ENCODE results near the gene FBXO5.
"Not testable (repeated sequence)": the region's sequence is repeated elsewhere in the genome, so short reads cannot be mapped to it uniquely, and the experiment has no call there.

The FBXO5 gene

DNA sequence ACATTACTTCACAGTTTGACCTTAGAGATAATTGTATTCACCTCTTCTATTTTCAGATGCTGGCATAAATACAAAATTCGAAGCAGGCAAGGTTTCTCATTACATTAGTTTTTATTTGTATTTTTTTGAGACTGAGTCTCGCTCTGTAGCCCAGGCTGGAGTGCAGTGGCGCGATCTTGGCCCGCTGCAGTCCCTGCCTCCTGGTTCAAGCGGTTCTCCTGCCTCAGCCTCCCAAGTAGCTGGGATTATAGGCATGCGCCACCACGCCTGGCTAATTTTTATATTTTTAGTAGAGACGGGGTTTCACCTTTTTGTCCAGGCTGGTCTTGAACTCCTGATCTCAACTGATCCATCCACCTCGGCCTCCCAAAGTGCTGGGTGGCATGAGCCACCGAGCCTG, 2.5 kb upstream of the FBXO5 start:
- not testable (repeated sequence) for DNase-seq

DNA sequence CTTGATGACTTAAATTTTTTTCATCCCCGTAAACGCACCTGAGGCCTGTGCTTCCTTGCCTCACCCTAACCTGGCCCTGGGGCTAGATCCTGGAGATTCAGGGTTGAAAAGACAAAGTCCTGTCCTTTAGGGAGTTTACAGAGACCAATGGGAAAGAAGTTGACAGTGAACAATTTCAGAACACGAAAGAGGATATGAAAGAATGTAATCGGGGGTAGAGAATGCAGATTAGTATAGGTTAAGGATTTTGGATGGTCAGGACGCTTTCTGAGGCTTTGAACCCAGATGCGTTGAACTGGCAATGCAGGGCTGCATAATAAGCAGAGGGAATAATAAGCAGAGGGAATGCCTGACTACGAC, 1.7 kb upstream of the FBXO5 start:
- DNase-seq, result no peak

DNA sequence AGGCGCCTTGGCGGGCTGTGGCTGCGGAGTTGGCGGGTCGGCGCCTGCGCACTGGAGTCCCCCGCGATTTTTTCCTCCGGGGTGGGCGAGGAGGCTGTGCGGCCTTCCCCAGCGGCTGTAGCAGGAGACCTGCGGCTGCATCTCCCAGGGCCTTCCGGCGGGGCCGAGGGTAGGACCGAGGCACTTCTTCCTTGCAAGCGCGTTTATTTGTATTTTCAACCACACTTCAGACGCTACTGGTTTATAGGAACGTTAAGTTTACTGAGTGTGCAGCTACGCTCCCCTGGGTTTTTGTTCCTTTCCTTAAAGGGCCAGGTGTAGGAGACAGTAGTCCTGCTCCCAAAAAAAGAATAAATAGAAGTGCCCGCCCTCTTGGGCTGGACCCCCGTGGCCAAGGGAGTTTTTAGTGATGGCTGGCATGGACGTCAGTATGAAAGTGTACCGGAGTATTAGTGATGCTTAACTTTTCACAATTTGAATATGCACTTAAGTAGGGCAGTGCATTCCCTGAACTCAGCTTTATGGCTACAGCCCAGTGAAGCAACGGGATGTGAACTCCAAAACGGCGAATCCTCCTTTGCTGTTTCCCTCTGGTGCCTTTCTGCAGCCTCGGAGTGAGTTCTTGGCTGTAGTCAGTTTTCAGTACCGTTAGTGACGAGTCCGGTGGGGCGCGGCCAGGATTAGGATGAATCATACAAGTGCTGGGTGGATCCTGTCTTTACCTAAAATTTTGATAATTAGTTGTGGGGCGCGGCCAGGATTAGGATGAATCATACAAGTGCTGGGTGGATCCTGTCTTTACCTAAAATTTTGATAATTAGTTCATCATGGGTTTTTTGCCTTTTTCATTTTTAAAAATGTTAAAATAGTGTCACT, 1.0 kb upstream of the FBXO5 start:
- peak; percentile 65 for DNase-seq

DNA sequence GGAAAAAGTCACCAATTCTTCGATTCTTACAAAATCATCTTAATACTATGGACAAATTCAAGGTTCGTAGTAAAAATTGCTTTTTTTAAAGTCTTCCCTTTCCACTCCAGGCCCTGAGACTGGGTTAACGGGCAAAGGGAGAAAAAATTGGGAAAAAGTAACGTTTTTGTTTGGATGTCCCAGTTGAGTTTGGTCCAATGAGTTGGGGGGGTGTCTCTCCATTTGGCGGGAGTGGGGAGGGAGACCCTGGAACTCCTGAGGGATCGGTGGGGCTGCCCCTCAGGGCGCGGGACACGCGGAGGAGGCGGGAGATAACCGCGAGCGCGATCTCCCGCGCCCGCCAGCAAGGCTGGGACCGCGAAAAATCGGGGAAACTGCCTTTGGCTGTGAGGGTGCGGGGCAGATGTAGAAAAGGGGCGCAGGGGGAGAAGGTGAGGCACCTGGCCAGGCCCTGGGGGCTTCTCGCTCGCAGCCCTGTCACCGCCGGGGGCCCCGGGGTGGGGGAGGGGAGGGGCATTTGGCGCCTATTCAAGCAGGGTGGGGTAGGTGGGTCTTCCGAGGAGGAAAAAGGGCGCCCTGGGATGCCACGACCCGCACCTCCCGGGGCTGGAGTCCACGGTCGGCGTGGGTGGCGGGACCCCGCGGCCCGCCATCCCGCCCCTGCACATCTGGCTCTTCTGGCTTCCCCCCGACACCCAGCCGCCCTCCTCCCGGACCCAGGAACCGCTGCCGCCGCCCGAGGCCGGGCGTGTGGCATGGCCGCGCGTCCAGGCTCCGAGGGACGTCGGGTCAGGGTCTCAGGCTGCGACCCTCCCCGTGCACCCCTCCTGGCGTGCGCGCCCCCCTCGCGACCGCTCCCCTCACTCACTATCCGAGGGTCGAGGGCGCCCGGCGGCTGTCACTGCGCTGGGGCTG, 595 bp downstream of the FBXO5 start:
- DNase-seq, result no peak

DNA sequence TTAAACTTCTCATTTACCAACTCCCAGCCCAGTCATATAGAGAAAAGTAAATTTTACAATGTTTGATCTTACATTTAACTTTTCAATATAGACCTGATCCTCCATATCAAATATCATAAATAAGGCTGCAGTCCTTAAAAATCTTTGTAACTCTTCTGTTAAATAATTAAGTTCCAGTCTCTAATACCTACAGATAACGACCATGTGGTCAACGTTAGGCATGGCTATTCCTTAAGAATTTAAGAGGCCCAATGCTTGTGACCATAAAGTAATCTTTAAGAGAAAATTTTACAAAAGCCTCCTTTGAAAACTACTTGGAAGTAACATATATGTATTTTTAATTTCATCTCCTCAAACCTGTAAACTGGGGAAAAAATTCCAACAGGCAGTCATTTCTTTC, 1.6 kb downstream of the FBXO5 start:
- no peak for DNase-seq

DNA sequence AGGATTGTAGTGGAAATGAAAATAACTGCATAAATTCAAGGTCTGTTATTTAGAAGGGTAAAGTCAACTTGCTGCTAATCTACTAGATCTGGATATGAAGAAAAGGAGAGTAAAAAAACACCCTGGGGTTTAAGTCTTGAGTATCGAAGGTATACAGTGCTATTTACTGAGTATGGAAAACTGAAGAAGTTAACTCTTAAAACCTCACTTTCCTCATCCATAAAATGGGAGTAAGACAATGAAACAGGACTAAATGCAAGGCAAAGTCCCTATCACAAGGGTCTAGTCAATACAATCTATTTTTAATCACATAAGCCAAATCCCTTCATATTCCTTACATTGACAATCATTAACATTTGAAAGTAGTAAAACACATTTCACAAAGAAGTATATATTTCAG, 2.2 kb downstream of the FBXO5 start:
- no peak for DNase-seq

DNA sequence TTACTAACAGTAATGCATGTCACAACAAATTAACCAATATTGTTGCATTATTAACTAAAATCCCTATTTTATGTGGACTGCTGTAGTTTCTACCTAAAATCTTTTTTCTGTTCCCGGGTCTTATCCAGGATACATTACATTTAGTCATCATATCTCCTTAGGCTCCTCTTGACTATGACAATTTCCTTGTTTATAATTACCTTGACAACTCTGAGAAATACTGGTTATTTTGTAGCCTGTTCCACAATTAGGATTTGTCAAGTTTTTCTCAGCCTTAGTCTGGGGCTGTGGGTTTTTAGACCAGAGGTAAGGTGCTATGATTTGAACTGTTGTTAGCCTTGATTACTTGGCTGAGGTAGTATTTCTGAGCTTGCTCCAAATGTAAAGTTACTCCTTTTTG, 3.7 kb downstream of the FBXO5 start:
- DNase-seq, result no peak

DNA sequence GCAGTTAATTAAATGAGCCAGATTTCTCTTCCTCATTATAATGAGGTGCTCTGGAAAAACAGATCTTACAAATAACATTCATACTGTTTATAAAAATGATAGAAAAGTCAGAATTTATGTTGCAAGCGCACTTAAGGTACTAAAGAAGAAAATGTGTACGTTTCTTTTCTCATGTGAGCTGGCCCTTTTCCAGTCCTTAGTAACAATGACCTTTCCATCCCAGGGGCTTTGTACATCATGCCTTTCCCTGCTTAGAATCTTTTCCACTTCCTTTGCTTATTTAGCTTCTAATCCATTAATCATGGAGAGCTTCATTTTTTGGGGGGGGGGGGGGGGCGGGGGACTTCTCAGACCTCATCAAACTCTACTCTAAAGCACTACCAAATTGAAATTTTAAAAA, 4.8 kb downstream of the FBXO5 start:
- no peak for DNase-seq

DNA sequence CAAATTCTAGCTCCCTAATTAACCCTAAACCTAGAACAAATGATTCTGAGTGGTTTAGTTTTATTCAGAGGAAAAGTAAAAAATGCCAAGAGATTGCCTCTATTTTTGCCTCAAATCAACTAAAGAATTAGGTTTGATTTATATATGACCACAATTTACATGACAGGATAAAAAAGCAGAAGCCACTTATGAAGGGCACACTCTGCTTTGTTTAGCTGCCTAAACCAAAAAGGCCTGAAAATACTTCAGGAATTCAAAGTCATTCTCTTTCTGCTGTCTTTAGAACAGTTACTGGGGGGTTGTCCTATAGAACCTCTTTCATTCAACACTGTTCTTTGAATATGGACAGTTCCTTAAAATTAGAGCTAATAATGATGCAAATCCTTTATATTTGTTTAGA, 5.3 kb downstream of the FBXO5 start:
- DNase-seq, result no peak

DNA sequence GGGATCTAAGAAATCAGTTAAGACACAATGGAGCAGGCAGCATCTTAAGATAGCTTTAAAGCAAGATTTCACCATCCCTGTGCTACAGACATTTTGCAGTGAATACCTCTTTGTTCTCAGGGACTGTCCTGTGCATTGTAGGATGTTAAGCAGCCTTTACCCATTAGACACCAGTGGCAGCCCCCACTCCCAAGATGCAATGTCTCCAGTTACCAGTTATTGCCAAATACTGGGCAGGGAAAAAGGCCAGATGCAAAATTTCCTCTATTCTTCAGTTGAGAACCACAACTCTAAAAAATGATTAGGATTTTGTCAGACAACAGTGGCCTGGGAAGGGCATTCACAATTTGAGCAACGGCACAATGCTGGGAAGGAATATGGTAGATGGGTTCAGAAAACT, 6.1 kb downstream of the FBXO5 start:
- DNase-seq, result no peak

DNA sequence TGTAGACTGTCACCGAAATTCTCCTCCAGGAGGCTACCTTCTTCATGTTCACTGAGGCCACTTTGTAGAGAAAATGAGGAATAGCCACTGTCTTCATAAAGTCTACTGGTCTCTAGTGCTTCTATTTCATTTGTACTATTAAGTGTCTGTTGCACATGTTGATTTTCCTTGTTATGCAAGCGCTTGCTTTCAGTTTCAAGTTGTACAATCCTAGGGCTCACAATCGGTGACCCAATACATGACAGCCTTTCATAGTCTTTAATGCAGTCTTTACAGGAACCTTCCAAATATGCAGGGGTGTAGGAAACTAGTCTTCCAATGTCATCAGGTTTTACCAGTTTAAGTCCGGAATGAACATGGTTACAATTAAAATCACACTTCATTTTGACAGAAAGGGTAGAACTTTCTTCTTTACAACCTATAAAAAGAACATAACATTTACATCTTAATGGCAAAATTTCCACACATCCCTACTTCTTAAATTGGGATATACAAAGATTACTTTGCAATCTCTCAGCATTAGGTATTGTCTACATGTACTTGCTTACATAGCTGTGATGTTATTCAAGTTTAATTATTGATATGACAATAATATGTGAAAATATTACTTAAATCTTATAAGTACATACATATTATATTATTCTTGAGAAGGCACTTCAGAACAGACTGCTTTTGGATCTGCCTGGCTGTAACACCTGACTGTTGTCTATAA, 7.5 kb downstream of the FBXO5 start:
- DNase-seq, result no peak

DNA sequence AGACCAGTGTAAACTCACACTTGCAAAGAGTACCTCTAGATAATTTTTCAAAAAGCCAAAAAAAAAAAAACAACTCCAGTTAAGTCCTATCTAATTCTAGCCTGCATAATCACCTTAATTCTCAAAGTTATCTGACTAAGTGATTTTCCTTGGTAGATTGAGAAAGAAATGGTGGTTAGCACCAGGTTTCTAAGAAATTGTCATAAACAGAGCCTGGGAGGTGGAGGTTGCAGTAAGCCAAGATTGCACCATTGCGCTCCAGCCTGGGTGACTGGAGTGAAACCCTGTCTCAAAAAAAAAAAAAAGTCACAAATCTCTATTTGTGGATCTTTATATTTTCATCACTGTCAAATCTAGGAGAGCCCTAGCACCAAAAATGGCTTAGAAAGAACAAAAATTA, 8.9 kb downstream of the FBXO5 start:
- DNase-seq, result no peak

DNA sequence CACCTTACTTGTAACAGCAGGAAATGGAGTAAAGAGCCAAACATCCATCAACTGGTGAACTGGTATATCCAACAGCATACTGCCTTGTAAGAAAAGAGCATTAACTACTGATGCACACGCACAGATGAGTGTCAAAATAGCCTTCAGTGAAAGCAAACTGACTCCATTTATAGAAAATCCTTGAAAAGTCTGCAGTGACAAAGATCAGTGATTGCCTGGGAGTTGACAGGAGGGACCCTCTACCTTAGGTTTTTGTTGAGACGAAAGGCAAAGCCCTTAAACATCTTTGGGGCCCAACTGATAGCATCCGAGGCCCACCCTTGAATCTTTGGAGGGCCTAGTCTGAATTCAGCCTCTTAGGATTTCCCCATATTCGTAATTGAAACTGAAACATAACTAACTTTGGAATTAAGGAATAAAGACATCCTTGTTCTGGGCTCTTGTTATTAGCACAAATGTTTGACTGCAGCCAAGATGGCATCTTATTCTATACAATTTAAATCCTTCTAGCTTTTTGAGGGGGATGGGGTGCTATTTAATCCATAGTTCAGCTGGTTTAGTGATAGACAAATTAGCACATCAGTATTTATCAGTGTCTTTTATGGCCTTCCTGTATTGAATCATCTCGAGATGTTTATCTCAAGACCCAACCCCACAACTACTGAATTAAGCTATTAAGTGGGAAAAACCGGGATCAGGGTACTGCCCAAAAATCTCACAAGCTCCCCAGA, 13.0 kb downstream of the FBXO5 start:
- DNase-seq, result no peak

DNA sequence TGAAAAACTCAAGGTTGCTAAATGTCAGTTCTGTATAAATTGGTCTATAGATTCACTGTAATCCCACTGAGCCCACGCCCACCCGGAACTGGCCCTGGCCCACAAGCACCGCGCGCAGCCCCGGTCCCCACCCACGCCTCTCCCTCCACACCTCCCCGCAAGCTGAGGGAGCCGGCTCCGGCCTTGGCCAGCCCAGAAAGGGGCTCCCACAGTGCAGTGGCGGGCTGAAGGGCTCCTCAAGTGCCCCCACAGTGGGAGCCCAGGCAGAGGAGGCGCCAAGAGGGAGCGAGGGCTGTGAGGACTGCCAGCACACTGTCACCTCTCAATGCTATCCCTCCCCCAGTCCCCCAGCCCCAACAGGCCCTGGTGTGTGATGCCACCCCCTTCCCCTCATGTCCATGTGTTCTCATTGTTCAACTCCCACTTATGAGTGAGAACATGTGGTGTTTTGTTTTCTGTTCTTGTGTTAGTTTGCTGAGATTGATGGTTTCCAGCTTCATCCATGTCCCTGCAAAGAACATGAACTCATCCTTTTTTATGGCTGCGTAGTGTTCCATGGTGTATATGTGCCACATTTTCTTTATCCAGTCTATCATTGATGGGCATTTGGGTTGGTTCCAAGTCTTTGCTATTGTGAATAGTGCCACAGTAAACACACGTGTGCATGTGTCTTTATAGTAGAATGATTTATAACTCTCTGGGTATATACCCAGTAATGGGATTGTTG, 16.5 kb downstream of the FBXO5 start:
- not testable (repeated sequence) for DNase-seq

DNA sequence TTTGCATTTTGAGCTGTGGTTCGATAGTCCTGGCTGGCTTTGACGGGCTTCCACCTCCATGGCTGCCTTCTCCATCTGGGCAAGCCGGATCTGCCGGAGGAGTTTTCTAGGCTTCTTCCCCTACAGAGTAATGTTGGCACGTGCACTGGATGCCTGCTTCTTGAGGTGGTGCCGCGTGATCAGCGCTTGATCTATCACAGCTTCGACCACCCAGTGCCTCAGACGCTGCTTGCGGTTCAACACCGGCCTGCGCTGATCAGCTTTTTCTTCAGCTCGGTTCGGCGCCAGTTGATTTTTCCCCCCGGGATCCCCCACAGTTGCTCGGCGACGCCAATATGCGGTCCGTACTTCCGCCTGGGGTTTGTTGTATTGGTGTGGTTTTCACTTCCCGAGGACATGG, 23.5 kb downstream of the FBXO5 start:
- DNase-seq, result no peak

DNA sequence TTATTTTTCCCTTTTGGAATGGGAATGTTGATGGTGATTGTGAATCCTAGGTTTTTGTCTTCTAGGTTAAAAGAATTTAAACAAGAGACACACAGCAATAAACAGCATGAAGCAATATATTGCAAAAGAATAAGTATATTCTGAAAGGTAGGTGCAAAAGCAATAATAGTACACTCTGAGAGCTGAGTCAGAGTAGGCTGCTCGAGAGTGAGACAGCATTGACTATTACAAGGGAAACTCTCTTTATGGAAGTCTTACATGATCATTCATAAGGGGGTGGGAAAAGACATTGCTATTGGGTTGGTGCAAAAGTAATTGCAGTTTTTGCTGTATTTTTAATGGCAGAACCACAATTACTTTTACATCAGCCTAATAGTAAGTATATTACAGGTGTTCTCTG, 25.0 kb downstream of the FBXO5 start:
- no peak for DNase-seq

DNA sequence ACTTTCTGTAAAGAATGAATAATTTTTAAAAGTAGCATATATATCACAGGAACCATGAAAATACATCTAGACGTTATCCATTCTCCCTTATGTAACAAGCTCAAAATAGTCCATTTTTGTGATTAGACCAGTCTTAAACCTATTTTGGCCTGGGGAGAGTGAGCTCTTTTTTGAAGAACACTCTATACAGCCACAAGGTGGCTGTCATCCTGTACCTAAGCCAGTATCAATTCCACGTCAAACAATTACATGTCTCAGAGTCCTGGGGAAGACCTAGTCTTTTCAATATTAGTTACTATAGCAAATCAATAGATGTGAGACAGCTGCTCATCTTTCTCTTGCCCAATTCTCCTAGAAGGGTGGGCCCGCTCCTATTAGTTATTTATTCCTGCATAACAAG, 28.4 kb downstream of the FBXO5 start:
- DNase-seq, result no peak

DNA sequence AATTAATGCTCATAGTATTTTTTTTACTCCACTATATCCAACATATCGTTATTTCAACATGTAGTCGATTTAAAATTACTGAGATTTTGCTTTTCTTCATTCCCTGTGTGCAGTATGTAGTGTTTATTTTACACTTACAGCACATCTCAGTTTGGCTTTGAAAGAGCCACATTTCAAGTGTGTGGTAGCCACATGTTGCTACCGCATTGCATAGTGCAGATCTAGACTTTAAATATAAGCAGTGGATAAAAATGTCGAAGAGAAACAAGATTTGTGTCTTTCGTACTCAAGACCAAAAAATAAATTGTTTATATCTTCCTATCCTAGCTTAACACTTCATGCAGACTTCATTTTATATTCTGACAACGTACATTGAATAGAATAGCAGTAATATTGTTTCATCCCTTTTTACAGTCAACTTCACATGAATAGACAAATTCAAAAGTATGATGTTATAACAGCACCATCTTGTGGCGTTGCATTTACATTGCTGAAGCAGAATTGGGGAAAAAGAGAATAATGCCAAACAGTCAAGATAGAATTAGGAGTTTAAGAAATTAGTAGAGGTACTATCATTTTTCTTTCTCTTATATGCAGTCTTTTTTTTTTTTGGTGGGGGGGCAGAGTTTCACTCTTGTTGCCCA, 29.9 kb downstream of the FBXO5 start:
- DNase-seq, result peak; percentile 0

DNA sequence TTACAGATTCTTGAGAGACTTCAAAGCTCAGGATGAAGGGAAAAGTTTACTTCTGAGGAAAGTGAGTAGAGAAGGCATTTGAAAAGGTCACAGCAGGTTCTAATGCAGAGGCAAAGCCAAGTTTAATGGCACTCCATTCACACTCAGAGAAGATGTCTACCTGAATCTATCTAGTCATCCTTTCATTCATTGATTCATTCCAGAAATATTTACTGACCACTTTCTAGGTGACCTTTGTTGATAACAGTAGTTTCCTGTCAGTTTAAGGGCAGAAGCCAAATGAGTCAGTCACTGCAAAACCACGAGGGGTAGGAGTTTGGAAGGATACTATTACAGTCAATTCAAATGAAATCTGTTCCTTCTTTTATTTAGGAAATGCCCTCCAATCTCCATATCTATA, 30.8 kb downstream of the FBXO5 start:
- DNase-seq, result no peak

DNA sequence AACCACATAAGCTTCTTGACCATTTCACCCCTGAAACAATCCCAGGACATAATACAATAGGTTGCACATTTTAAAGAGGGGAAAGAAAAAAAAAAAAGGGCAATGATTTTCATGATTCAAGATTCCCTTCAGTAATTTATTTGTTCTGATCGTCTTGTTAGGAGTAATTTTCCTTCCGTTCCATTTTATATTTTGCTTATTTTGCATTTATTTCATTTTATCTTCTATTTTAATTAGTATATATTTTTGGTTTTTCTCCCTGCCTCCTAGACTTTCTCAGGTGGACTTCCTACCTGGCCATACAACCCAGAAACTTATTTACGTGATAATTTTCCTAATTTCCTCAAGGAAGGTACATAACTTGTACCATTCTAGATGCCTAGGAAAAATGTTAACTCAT, 32.6 kb downstream of the FBXO5 start:
- DNase-seq, result no peak

DNA sequence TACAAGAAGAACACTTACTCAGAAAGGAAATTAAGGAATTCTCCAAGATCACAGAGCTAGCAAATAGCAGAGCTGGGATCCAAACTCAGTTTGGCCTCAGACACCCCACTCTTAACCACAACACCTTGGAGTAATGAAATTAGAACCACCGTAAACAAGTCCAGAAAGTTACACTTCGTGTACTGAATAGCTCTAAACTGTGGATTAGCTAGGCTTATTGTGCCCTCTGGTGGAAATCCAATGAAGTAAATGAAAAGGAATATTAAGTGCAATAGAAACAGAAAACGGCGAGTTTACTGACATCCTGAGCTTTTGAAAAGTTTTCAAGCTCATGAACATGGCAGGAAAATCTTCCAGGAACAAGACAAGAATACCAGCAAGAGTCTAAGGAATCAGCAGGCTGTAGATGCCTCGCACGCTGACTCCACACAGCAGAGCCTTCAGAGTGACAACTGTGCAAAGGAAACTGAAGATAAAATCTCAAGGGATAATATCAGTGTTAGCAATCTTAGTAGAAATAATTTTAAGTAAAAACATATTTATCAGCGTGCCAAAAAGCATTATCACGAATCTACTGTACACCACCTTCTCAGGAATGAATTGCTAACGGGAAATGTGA, 34.6 kb downstream of the FBXO5 start:
- DNase-seq, result peak; percentile 6

Data from NCI-H446 treated with DMSO at 0.1 percent for 48 hours (cell line).